CMK (cell line): ENCODE data around the gene PLXDC2.

Source experiments
- DNase-seq: peaks from one replicate; pipeline ENCODE4 v3.0.0-alpha.2; 2010; ENCODE audit warnings: low read depth

PLXDC2 gene

DNA sequence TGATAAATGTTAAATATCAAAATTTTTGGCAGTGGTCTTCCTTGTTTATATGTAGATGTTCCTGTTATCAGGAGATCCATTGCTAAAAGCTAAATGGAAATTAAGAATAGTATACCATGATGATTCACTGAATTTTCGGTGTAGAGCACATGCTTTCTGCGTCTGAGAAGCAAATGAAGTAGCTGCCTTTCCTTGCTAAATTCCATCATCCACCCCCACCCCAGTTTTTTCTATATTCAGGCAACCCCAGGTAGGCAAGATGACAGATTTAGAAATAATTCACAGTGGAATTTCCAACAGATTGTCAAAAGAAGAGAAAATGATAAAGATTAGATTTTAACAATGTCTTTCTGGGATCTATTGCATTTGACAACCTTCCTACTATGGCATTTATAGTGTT, 231.9 kb downstream of the PLXDC2 start:
- no peak for DNase-seq

DNA sequence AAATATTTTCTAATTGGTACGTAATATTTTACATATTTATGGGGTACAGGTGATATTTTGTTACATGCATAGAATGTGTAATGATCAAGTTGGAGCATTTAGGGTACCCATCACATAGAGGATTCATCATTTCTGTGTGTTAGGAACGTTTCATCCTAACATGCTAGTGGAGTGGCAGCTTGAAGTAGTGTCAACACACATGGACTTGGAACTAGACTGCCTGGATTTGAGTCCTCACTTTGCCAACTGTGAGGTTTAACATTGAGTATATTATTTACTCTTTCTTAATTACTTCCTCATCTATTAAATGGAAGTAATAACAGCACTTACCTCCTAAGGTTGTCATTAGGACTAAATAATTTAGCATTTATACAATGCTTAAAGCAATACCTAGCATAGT, 241.9 kb downstream of the PLXDC2 start:
- no peak for DNase-seq

DNA sequence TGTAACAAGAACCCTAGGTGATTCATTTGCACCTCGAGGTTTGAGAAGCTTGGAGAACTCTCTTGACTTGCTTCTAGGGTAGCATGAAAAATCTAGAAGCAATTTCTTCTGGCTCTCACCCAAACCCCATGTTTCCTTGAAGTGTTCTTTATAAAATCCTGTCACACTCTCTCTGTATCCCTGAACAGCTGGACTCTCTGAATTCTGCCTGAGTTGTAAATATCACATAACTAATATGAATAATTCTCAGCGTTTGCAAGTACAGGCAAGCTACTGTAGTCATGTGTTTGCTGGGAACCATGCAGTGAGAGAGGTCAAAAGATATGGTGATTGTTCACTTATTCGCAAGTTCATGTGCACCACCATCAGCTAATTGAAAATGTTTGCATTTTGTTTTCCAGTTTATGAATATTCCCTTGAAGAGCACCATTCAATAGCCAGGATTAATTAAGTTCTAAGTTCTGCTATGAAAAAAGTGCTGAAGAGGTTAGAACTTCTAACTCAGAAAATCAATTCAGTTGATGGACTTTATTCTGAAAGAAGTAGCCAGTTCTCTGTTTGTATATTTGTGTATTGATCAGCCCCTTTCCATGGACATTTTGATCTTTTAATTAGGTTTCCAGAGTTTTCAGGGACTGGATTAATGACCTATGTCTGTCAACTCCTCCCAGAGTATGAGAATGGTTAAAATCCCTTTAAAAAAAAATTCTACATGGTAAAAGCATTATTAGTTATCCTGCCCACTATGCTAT, 243.0 kb downstream of the PLXDC2 start:
- DNase-seq = no peak

DNA sequence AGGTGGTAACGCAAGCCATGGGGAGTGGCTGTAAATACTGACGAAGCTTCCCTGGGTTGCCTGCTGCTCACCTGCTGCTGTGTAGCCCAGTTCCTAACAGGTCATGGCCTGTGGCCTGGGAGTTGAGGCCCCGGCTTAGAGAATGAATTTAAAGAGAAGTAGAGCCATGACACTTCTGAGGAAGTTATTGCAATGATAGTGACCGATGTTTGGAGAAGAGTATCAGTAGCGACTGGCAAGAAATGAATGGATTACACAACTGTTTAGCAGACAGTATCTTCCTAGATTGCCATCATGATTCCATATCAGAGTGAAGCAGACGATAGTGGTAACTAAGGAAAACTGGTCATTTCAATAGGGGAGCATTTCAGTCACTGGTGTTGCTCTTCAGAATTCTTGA, 249.6 kb downstream of the PLXDC2 start:
- no peak for DNase-seq

DNA sequence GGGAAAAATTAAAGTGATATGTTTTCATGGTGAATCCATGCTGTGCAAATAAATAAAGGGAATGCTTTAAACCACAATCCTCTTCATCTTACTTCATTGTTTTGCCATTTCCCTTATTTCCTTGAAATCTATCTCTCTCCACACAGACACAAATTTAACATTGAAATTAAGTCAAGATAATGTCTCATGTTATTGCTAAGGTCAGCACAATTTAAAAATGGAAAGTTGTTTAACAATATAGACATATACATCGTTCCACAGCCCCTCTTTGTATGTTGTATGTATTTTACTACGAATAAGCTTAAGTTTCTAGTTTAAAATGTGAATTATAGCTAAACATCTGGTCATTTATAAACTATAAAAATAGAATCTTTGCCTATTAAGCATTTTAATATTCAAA, 256.9 kb downstream of the PLXDC2 start:
- no peak for DNase-seq

DNA sequence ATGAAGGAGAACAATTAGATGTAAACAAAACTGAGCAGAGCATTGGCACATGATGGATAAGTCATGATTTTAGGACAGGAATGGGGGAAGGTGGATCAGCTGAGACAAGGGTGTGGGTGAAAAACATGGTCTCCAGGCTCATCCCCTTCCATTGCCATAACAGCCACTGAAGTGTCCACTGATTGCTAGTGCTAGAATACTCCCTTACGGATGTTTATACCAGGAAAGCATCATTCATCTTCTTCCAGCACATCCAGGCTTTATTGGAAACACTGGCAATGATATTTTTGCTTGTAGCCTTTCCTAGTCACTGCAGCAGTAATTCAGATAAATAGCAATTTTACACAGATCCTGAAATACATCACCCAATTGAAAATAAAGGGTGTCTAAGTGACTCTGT, 259.5 kb downstream of the PLXDC2 start:
- DNase-seq = no peak

DNA sequence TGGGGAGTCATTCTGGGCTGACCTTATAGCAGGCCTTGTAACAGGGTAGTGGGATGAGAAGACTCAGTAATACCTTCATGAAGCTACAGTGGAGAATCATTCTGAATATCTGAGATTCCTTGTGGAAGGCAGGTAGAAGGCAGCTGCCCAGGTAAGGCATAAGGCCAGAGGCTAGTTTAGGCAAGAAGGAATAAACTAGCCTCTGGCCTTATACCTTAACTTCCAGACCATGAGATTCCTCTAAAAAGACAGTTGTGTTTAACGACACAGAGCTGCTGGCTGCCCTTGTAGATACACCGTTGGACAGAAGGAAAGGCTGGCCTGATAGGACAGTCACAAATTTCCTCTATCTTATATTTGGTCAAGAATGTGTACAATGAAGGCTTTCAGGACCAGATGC, 268.2 kb downstream of the PLXDC2 start:
- DNase-seq = no peak

DNA sequence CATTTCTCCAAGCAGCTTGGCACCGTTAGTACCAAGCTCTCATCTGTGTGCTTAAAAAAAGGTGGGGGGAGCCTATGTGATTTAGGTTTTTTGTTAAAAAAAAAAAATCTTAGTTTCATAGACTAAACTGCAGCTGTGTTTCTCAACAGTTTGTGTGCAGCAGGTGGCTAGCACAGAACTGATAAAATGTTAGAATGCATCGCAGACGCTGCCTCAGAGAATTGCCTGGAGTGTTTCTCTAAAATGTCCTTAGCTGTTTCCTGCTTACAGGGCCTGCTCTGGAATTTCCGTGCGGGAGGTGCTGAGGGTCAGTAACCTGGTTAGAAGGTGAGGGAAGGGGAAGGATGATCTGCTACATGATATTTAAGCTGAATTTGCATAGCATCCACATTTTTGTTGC, 268.9 kb downstream of the PLXDC2 start:
- no peak for DNase-seq

DNA sequence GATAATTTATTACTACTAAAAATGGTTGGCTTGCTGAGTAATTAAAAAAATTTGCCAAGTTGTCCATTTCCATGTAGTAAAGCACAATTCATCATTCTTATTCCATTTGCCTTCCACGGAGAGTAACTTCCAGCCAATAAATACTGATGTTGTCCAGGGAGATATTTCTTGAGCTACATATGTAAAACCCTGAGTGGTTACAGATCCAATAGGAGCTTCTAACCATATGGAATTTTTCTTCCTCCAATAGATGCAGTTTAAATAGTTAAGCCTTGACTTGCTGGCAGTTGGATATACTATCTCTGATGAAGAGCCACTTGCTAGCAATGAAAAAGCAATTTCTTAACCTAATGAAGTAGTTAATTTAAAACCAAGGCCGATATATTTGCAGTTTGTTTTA, 271.1 kb downstream of the PLXDC2 start:
- no peak for DNase-seq

DNA sequence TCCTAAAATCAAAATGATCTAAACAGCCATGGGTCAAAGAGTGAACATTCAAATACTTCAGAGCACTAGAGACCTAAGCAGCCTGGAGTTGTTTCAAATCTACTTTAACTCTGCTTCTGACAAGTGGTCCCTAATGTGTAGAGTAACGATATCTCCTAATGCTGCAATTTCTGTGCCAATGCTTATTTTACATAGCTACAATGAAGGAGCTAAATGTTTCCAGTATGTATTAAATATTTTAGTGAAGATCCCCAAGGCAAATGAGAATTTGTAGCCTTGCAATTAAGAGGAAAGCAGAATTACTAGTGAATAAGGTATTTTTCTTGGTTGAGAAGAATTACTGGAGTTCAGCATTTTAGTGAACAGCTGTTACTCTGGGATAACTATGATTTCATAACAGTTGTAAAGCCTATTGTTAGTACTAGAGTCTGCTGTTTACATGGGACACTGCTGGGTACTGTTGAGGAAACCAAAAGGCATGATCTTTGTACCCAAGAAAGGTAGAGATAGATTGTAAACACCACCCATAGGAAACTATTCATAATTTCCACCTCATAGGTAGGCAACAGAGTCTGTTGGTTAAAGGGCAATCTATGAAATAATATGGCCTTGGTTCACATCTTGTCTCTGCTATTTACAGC, 271.9 kb downstream of the PLXDC2 start:
- DNase-seq = no peak

DNA sequence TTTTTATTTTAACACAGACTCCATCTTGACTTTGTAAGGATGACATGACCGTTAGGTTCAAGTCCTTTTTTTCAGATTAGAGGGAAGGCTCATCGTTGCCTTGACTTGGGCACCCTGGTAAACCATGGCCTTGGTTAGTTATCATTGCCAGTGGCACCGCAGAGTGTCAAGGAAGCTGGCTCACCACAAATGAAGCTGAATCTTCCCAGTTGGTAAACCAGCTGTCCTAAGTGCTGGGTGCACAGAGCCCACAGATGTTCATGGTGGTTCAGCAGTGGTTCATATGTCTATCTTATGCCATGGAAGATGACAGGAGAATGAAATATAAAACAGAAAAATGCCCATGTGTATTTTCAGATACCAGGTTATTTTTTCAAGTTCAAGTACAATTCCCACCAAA, 273.6 kb downstream of the PLXDC2 start:
- DNase-seq = no peak

DNA sequence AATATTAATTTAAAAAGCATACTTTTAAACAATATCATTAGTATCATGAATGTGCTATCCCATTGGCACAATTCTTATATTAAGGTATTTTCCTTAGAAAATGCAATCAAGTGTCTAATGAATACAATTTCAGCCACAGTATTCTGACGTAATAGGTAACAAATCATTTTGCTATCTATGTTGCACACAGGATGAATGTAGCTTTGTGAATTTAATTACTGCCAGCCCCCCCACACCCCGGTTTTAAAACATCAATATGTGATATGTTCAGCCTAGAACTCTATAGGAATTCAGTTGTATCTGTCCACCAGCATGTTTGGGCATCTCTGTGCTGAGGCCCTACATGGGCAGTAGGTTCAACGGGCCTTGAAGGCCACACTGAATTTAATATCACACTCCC, 274.6 kb downstream of the PLXDC2 start:
- no peak for DNase-seq

DNA sequence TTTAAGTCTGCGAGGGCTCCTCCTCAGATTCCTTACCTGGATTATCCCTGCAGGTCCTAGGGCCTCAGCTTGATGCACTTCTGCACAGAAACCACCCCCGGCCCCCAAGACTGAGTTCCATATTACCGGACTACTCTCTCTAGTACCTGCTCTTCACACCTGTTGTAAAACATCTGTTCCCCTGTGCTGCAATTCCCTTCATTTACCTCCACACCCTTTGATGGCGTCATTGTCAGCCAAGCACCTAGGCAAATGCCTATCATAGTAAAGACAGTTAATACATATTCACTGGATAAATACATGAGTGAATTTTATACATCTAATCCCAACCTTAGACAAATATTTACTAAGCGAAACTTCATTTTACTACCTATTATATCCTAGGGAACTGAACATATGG, 275.5 kb downstream of the PLXDC2 start:
- no peak for DNase-seq

DNA sequence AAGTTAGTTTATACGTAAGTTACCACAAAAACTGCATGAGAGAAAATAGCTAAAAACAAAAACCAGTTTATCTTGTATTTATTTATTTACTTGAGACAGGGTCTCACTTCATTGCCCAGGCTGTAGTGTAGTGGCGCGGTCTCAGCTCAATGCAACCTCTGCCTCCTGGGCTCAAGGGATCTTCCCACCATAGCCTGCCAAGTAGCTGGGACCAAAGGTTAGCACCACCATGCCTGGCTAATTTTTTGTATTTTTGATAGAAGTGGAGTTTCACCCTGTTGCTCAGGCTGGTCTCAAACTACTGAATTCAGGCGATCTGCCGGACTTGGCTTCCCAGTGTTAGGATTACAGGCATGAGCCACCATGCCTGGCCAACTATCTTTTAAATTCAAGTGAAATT, 277.4 kb downstream of the PLXDC2 start:
- DNase-seq = no peak

DNA sequence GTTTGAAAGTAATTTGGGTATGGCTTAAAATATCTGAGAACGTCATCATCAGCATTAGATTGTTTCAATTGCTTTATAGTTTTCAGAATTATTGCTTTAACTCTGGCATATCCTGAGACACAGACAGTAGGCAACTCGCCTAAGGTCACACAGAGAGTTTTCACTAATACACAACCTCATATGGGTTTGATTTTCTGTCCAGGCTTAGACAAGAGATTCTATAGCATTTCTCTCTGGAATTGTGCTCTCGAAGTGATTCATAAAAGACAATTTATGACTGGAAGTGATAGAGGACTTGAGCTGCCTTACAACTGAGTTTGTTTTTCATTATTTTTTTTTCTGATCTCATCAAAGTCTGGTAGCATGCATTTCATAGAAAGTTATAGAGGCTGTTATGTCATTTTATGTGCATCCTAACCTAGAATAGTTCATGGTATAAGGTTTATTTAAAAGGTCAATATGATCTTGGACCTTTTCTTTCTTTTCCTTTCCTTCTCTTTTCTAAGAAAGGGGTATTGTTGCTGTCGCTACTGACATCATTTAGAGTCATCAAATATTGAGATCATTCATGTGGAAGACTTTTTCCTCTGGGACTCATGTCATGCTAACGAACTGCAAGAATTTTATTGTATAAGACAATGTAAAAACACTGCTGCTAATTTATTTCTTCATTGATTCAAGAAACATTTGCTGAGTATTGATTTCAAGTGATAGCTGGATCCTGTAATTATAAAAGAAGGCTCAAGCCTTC, 278.2 kb downstream of the PLXDC2 start:
- no peak for DNase-seq

DNA sequence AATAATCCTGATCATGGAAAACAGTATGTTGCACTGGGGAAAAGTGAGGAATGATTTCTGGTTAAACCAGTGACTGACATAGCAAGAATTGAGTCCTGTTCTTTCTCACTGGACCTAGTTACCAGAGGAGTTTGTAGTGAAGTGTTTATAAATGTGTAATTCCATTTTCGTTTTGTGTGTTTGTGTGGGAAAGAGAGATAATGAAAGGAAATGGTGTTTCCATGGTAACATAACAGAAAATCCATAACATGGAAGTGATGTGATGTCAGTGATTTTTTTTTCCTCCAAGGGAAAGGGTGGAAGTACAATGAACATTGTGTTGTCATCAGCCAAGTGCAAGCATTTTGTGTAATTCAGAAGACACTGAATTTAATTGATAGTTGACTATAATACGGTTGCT, 283.9 kb downstream of the PLXDC2 start:
- no peak for DNase-seq

DNA sequence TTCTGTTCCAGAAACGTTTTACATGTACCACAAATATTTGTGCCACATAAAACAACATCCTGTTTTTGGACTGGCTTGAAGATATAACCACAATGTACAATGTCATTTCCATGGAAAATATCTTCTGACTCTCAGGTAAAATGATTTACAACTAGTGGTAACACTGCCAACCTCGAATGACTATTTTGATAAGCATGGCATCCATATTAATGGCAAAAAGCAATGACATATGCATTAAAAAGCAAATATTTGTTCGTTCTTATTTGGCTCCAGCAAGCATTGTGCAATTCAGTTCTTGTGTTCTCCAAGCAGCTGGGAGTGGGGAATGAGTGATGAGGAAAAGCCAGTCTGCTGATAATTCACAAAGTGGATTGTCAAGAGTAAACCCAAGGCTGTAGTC, 289.0 kb downstream of the PLXDC2 start:
- no peak for DNase-seq

DNA sequence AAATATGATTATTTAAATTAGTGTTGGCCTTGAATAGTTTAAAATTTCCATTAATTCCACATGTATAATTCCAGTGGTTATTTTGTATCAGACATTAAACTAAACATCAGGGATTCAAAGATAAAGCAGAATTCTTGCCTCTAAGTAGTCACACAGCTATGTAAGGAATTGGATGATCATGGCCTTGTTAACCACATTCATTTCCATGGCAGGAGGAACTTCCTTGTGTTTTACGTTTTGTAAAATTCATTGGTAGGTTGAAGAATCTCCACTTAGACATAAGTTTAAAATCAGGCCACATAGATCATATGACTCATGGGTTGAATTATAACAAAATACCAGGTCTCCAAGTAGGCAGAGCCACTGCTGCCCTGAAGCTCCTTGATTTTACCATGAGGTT, 289.7 kb downstream of the PLXDC2 start:
- DNase-seq = no peak

DNA sequence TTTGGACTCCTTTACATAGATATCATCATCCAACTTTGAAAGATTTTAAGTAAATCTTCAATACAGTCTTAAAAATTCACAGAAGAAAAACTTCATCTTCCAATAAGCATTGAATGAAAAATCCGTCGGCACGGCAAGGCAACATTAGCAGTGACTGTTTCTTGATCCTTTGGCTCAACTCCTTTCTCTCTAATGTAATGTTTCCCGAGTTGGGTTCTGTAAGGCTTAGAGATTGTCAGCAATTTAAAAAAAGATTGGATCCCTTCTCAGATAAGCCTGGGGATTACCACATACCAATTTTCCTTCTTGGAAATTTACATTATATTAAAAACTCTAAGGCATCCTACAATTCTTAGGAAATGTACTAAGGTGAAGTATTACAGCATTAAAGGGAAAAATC, 291.8 kb downstream of the PLXDC2 start:
- no peak for DNase-seq

DNA sequence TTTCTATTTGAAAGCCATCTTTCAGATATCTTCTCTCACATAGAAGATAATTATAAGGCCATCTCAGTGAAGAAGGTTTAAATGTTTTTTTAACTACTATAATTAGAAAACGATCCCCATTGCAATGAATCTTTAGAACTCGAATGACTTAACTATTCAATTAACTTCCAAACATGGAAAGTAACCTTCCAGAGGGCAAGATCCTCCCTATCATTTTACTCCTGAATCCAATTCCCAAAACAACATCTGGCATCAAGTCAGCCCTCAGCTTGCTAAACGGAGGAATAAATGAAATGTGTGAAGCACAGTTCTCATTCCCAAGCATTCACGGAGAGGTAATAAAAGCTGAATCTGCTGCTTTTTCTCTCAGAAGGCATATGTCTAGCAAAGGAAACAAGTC, 293.4 kb downstream of the PLXDC2 start:
- DNase-seq = no peak

DNA sequence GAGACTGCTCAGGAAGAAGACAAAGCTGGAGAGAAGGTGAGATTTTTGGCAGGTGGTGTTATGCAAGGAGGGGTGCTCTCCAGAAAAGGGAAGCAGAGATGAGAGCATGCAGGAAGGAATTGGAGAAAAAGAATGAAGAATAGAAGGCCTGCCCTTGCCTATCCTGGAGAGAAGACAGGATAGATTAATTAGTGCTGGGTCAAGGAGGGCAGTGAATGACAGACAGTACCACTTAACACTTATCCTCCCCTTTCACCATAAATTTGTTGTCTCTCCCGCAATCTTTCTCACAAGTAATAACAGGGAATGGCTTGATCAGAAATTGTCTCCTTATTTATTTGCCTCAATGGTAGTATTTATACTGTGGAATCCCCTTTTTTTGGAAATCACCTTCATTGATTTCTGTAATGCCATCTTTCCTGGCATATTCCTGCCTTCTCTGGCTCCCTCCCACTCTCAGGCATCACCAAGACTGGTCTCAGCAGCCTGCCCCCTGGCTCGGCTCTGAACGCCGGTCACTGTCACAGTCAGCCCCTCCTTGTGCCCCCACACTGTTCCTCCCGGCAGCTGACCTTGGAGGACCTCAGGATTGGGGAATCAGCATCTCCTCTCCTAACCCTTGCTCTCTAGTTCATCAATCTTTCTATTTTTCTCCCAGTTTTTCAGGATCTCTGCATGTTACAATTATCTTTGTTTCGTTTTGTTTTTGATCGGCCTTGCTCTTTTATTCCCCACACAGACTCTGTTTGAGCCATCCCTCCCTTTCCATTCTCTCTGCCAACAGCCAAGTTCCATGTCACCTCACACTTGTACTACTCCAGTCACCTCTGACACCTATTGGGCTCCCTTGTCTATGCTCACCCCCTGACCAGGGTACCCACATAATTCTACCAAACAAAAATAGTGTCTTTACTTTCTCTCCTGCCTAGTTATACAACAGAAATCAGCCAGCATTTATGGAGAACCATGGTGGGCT, 294.2 kb downstream of the PLXDC2 start:
- no peak for DNase-seq

DNA sequence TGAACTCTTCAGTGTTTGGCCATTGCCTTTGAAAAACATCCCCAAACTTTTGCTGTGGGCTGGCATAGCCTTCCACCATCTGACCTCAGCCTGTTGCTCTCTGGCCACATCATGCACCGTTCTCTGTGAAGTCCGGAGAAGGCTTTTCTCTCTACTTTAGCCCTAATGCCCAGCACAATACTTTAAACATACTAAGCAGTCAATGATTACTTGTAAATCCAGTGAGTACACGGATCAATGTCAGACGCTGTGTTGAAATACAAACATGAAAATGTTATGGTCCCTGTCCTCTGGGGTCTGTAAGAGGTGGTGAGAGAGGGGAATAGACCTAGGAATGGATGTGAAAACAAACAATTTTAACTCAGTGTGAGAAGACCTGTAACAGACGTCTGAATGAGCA, 297.9 kb downstream of the PLXDC2 start:
- DNase-seq = no peak
